Brain microvascular endothelial cell (primary cell): ENCODE data around the gene LRBA.
"Not testable (repeated sequence)": the region's sequence is repeated elsewhere in the genome, so short reads cannot be mapped to it uniquely, and the experiment has no call there.

ENCODE experiments used
- DNase-seq: peaks from one replicate; pipeline ENCODE4 v3.0.0-alpha.2; 2020
- H3K27ac ChIP-seq: fragments of 250-450 bp; sonication (Bioruptor Pico); 2 replicates; pipeline ENCODE4 v1.5.1; 2020; ENCODE audit warnings: mild to moderate bottlenecking, moderate library complexity
- H3K27me3 ChIP-seq: fragments of 250-450 bp; sonication (Bioruptor Pico); replicated peaks from 2 replicates; pipeline ENCODE4 v1.5.1; 2020; ENCODE audit warnings: mild to moderate bottlenecking
- H3K36me3 ChIP-seq: fragments of 250-450 bp; sonication (Bioruptor Pico); replicated peaks from 2 replicates; pipeline ENCODE4 v1.5.1; 2020; ENCODE audit warnings: mild to moderate bottlenecking
- H3K4me3 ChIP-seq: 2 replicates; pipeline ENCODE4 v1.5.1; 2011; ENCODE audit warnings: low read depth, mild to moderate bottlenecking, control low read depth, low read length, moderate library complexity
- CTCF ChIP-seq: IDR thresholded peaks from 2 replicates; pipeline ENCODE4 v1.5.1; 2011; ENCODE audit warnings: low read depth, mild to moderate bottlenecking, moderate library complexity, low read length, control low read depth, inconsistent platforms; ENCODE audit errors: missing control alignments
- in situ Hi-C: cut with HindIII; loops from 2 replicates; pipeline ENCODE4 v1.10.0; 2017; ENCODE audit warnings: low sequenced_read_pairs, low pct_ligation_motif_present

The LRBA gene

GRCh38 chr4:150387981-150388380 is 627.1 kb downstream of the LRBA start:
- no peak overlapping the region for H3K4me3 ChIP-seq
- H3K27me3 ChIP-seq = no peaks in the 10 kb centered on the region
- DNase-seq = no peak
- no peaks in the 10 kb centered on the region for H3K36me3 ChIP-seq
- in situ Hi-C loops = no loop called here
- H3K27ac ChIP-seq = no peak overlapping the region
- TF ChIP-seq CTCF = no peak

GRCh38 chr4:150386415-150386814 is 628.7 kb downstream of the LRBA start:
- H3K4me3 ChIP-seq, H3K36me3 ChIP-seq, in situ Hi-C loops, DNase-seq, H3K27ac ChIP-seq, H3K27me3 ChIP-seq: not testable (repeated sequence)

DNA sequence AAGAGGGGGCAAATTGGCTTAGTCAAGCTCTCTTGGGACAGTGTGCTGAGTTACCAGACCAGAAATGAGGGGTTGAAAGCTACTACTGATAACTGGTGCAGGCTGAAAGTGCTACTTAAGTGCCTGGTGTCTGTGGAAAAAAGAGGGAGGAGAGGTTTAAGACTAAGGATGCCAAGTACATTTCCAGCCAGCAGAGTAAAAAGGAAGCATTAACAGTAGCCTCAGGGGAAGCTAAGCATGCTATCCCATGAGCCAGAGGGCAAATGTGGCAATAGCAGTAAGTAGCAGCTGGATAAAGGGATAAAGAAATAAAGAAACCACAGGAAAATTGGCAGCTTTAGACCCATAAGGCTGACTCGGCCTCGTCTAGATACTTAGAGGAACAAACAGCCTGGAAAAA is 629.5 kb downstream of the LRBA start:
- peak; percentile 77 for DNase-seq
- Histone ChIP-seq H3K36me3 (no peaks in the 10 kb centered on the region), H3K27ac (no peak overlapping the region), H3K4me3 (no peak overlapping the region), H3K27me3 (no peaks in the 10 kb centered on the region)
- in situ Hi-C loops = no loop called here
- TF ChIP-seq CTCF = no peak

GRCh38 chr4:150384249-150384648 is 630.8 kb downstream of the LRBA start:
- Histone ChIP-seq H3K36me3 (no peaks in the 10 kb centered on the region), H3K4me3 (no peak overlapping the region), H3K27me3 (no peaks in the 10 kb centered on the region), H3K27ac (no peak overlapping the region)
- no peak for DNase-seq
- no peak for TF ChIP-seq CTCF
- in situ Hi-C loops = no loop called here

DNA sequence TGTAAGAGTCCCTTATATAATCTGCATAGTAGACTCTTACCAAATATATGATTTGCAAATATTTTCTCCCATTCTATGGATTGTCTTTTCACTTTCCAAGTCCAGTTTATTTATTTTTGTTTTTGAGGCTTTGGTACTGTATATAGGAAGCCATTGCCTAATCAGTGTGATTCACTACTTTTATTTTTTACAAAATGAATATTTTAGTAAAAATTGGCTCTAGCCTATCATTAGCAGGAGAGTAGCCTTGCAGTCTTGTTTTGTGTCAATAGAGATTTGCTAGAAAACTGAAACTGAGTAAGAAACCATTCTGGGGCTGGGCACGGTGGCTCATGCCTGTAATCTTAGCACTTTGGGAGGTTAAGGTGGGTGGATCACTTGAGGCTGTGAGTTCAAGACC is 633.1 kb downstream of the LRBA start:
- no peak for DNase-seq
- in situ Hi-C loops = no loop called here

GRCh38 chr4:150381609-150382008 is 633.5 kb downstream of the LRBA start:
- Histone ChIP-seq H3K4me3 (no peak overlapping the region), H3K27ac (peak overlapping the region; percentile 10), H3K27me3 (no peaks in the 10 kb centered on the region), H3K36me3 (no peaks in the 10 kb centered on the region)
- peak; percentile 46 for DNase-seq
- in situ Hi-C loops = no loop called here
- TF ChIP-seq CTCF = no peak

More for the DNA sequence above, 633.1 kb downstream of the LRBA start:
- H3K27ac ChIP-seq = peak overlapping the region; percentile 10
- TF ChIP-seq CTCF = no peak
- H3K27me3 ChIP-seq = no peaks in the 10 kb centered on the region
- no peak overlapping the region for H3K4me3 ChIP-seq
- H3K36me3 ChIP-seq = no peaks in the 10 kb centered on the region
